Omental fat pad (tissue), 4 donors: ENCODE measurements around the gene PLEK2. TPM values are rescaled to one million over a fixed set of nuclear protein-coding genes. Genes with fewer than 3 reads are reported as not detected.
"Not testable (repeated sequence)": the region's sequence is repeated elsewhere in the genome, so short reads cannot be mapped to it uniquely, and the experiment has no call there.

Experiments used
- ATAC-seq: fragments of 150-250 bp; one replicate; pipeline ENCODE4 v1.9.1; 2016; ENCODE audit warnings: mild to moderate bottlenecking, moderate library complexity; ENCODE audit not compliant: low FRiP score
- DNase-seq: peaks from one replicate; pipeline ENCODE4 v3.0.0-alpha.2; 2019; ENCODE audit warnings: low spot score
- total RNA-seq, 4 donors: library from RNA; depleted of rRNA; stranded (reverse); fragments of >200 nt; gene quantifications; one replicate each; pipeline ENCODE4 v1.1.0, GENCODE V29; 2016
- TF ChIP-seq, protein P1 (sequence below), 3 donors: fragments of 450-650 bp; IDR thresholded peaks; one replicate each; pipeline ENCODE4 v1.5.1; 2016 to 2017; ENCODE audit warnings: antibody characterized with exemption in 3 of 3, mild to moderate bottlenecking in 3 of 3, moderate library complexity in 2 of 3

Gene PLEK2
- total RNA-seq, 4 donors from 2014 or later: 1.8 to 4.5 (median 3.4) TPM; not detected in 1

DNA sequence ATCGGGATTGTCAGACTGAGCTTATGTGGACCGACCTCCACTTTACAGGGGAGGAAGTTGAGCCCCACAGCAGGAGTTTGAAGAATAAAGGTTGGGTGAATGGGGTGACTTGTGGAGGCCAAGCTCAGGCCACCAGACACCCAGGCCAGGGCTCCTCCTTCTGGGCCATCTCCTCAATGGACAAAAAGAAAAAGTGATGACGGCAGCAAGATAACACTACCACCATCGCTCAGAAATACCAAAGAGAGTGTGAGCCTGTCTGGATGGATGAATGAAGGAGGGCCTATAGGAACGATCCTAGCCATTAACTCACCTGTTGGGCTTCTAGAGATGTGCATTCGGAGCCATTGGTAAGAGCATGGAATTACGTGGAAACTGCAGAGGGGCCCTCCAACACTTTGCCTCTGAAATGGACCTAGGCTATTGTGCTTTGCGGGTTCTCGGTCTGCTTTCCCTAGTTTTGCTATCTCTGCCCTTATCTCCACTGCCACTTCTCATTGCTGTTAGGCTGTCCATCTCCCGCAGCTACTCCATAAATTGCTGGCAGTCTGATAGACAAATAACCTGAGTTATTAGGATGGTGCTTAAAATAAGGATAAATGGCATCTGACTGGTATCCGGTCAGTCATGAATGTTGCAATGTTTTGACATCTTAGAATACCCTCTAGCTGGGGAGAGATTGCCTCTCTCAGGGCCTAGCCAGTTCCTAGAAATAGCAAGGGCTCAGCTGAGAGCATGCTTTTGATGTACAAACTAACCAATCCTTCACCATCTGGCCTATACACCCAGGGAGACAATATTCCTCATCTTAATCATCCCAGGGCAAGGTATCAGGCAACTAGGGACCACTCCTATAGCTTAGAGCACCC, 9.6 kb upstream of the PLEK2 start:
- TF ChIP-seq, protein P1, sequence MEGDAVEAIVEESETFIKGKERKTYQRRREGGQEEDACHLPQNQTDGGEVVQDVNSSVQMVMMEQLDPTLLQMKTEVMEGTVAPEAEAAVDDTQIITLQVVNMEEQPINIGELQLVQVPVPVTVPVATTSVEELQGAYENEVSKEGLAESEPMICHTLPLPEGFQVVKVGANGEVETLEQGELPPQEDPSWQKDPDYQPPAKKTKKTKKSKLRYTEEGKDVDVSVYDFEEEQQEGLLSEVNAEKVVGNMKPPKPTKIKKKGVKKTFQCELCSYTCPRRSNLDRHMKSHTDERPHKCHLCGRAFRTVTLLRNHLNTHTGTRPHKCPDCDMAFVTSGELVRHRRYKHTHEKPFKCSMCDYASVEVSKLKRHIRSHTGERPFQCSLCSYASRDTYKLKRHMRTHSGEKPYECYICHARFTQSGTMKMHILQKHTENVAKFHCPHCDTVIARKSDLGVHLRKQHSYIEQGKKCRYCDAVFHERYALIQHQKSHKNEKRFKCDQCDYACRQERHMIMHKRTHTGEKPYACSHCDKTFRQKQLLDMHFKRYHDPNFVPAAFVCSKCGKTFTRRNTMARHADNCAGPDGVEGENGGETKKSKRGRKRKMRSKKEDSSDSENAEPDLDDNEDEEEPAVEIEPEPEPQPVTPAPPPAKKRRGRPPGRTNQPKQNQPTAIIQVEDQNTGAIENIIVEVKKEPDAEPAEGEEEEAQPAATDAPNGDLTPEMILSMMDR (IDR thresholded peaks at IDR 0.05): no peak
- no peak for DNase-seq
- no peak for ATAC-seq

DNA sequence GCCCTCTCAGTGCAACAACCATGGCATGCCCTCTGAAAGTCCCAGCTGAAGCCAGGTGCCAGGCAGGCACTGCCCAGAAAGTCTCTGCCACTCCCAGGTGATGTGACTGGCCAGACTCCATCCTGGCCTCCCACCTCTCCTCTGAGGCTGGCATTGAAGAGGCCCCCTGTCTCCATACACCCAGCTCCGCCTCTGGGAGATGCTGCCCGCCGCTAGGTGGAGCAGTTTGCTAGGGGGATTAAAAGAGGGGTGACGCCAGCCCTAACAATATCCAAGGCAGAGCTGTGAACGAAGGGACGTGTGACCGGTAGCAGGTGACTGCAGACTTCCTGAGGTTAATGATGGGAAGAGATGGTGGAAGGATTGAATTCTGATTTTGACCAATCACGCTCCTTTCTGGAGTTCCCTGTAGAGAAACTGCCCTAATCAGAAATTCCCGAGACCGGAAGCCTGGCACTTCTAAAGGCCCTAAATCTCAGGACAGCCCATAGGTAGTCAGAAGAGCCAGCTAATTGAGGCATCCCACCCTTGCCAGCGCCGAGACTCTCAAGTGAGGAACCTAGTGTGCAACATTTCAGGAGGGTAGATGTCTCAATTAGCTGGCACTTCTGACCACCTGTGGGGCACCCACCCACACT, 8.3 kb upstream of the PLEK2 start:
- ATAC-seq: no peak
- TF ChIP-seq, protein P1 (IDR thresholded peaks at IDR 0.05): no peak
- no peak for DNase-seq

DNA sequence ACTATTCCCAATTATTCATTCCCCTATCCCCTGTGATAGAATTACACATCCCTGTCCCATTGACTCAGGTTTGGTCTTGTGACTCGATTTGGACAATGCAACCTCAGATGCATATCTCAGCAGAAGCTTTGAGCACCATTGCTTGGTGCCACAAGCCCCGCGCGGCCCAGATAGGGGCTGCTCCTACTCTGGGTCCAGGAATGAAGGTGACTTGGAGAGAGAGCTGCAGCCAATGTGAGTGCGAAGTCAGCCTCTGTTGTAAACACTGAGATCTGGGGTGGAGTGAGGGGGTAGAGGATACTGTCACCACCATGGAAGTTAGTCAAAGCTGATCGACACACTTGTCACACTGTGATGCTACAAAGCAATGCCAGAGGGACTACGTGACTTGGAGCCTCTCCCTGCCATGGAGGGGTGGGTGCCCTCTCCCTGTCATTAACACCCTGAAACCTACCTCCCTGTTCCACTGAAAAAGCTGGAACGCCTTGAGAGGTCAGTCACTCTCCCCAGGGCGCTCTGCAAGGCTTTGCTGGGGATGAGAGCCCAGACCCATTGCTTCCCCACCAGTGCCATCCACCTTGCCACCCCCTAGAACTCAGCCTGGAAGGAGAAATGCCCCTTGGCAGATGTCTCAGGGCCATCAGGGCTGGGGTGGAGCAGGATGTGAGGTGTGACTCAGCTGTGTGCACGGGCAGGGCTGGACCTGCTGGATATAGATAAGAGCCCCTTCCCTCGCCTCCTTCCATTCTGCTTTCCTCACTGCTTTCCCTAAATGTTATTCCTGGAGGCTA, 6.6 kb upstream of the PLEK2 start:
- TF ChIP-seq, protein P1 (IDR thresholded peaks at IDR 0.05): no peak
- ATAC-seq: no peak
- no peak for DNase-seq

DNA sequence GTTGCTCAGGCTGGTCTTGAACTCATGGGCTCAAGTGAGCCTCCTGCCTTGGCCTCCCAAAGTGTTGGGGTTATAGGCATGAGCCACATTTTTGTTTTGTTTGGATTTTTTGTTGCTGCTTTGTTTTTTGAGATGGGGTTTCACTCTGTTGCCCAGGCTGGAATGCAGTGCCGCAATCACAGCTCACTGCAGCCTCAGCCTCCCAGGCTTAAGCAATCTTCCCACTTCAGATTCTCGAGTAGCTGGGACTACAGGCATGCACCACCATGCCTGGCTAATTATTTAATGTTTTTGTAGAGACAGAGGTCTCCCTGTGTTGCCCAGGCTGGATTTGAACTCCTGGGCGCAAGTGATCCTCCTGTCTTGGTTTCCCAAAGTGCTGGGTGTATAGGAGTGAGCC, 5.7 kb upstream of the PLEK2 start:
- TF ChIP-seq, protein P1 (IDR thresholded peaks at IDR 0.05): no peak
- ATAC-seq (no peak), DNase-seq (no peak)

DNA sequence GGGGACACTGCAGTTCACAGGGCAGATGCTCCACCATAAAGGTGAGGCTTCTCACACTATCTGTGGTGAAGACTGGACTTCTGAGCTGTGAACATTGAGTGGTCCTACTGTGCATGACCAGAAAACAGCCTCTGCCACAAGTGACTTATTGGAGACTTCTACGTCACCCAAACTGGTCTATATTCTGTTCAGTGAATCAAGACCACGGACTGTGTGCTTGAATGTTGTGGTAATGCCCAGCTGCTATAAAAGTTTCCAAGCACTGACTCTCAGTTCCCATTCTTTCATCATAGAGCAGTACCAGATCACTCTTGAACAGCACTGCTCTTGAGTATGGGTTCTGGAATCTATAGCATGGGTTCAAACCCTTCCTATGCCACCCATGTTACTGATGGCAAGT, 4.8 kb upstream of the PLEK2 start:
- ATAC-seq (no peak), DNase-seq (no peak)
- TF ChIP-seq, protein P1 (IDR thresholded peaks at IDR 0.05): no peak

DNA sequence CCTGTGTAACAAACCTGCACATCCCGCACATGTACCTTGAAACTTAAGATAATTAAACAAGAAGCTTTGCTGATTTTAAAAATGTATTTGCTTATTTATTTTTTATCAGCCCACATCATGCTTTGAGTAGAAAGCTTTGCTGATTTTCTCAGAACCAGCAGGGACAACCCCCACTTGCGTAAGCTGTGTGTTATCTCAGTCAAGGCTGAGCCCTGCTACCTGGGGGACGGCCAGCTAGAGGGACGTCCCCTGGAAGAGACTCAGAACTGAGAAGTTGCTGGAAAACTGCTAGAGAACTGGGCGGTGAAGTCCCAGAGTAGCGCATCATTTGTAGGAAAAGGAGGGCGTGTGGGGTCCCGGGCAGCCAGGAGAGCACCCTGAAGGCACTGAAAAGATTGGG, 4.1 kb upstream of the PLEK2 start:
- ATAC-seq: no peak
- DNase-seq: no peak
- TF ChIP-seq, protein P1 (IDR thresholded peaks at IDR 0.05): no peak

DNA sequence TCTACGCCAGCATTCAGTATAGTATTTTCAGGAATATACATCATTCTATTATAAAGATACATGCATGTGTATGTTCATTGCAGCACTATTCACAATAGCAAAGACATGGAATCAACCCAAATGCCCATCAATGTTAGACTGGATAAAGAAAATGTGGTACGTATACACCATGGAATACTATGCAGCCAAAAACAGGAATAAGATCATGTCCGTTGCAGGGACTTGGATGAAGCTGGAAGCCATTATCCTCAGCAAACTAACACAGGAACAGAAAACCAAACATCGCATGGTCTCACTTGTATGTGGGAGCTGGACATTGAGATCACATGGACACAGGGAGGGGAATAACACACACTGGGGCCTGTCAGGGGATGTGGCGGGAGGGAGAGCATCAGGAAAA, 3.6 kb upstream of the PLEK2 start:
- DNase-seq, ATAC-seq: not testable (repeated sequence)
